ENCODE data around the gene ATF7IP2.

ATF7IP2 gene

DNA sequence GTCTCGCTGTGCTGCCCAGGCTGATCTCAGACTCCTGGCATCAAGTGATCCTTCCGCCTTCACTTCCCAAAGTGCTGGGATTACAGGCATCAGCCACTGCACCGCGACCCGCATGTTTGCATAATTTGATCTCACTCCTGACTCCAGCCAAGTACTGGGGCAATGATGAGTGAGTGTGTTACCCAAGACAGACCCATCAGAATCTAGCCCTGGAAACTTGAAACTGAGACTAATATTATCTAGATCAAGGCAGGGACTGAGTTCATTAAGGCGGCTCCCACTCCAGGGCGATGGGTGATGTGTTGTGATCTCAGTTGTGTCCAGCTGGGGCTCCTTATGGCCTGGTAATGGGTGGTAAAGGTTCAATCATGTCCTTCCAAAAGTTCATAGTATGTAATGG lies 141.1 kb downstream of the ATF7IP2 start:
- Histone ChIP-seq H3K4me3 (ENCODE audit: low read depth, low read length) (no peak overlapping the region), H3K27ac (ENCODE audit: low read depth, low read length) (no peak overlapping the region), H3K79me2 (ENCODE audit: control insufficient read depth, insufficient read depth, low read length, unreplicated experiment) (no peaks in the 10 kb centered on the region), H3K27me3 (ENCODE audit: insufficient read depth, low read length) (no peaks in the 10 kb centered on the region), H2AFZ (ENCODE audit: low read length, unreplicated experiment) (no peak overlapping the region), H3K36me3 (ENCODE audit: insufficient read depth, low read length) (peaks cover 5% of the 10 kb centered on the region; the same call in 1 of the 2 replicates), H3K4me1 (ENCODE audit: control insufficient read depth, insufficient read depth, low read length, unreplicated experiment) (no peaks in the 10 kb centered on the region)

DNA sequence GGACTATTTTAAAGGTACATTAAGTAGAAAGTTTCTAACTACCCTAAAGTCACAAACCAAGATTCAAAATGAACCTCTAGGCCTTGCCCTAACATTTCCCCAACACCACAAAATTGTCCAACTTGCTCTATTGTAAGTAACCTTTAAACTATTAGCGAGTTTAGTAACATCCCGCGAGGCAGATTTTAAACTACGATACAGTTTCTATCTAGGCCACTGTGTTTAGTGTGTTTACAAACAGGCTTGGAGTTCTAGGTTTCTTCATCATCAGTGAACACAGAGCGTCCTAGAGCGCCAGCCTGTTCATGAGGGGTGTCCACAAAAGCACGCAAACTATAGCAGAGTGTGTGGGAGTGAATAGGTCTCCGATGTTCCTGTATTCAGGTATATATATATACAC lies 142.8 kb downstream of the ATF7IP2 start:
- H3K4me3 ChIP-seq (ENCODE audit: low read depth, low read length), result no peak overlapping the region
- H2AFZ ChIP-seq (ENCODE audit: low read length, unreplicated experiment), result no peak overlapping the region
- no peaks in the 10 kb centered on the region for H3K27me3 ChIP-seq (ENCODE audit: insufficient read depth, low read length)
- peaks cover 5% of the 10 kb centered on the region; the same call in 1 of the 2 replicates for H3K36me3 ChIP-seq (ENCODE audit: insufficient read depth, low read length)
- peaks cover 5% of the 10 kb centered on the region for H3K4me1 ChIP-seq (ENCODE audit: control insufficient read depth, insufficient read depth, low read length, unreplicated experiment)
- no peak overlapping the region for H3K27ac ChIP-seq (ENCODE audit: low read depth, low read length)
- H3K79me2 ChIP-seq (ENCODE audit: control insufficient read depth, insufficient read depth, low read length, unreplicated experiment), result no peaks in the 10 kb centered on the region

DNA sequence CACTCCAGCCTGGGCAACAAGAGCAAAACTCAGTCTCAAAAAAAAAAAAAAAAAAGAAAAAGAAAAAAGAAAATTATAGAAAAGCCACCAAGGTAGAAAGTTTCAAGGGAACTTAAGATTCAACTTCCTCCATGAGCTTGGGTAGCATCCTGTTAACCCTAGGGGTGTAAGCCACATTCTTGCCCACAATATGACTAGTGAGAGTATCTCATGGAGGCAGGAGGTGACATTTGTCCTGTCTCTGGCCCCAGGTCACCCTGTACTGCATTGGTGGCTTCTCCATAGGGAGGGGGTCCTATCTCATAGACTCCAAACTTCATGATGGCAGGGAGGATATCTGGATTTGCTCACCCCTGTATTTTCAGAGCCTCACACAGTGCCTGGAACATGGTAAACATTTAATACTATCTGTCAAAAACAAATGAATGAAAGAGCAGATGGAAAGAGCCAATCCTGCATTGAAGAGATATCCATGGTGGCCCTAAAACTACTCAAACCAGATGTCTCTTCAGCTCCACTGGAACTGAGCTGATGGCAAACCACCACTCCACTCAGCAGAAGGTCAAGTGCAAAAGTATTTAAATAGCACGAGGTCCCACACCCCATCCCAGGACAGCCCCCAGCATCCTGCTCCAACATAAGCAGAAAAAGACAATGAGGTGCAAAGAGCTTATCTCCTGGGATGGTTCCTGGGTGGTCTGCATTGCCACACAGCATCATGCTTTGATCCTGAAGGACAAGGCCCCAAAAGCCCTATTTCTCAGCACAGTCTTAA lies 144.2 kb downstream of the ATF7IP2 start:
- H3K27me3 ChIP-seq (ENCODE audit: insufficient read depth, low read length), result no peaks in the 10 kb centered on the region
- H3K79me2 ChIP-seq (ENCODE audit: control insufficient read depth, insufficient read depth, low read length, unreplicated experiment), result no peaks in the 10 kb centered on the region

DNA sequence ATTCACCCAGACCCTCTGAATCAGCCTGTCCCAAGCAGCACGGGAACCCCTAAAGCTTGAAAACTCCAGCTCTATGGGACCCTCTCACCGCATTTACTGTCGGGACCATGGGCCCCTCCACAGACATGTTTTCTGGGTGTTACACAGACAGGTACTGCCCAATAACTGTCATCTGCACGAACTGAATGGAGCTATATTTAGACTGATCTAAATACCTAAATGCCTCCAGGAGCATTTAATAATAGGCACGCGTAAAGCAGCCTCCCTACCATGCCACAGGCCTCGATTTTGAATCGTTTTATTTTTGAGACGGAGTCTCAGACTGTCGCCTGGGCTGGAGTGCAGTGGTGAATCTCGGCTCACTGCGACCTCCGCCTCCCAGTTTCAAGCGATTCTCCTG lies 144.8 kb downstream of the ATF7IP2 start:
- H2AFZ ChIP-seq (ENCODE audit: low read length, unreplicated experiment), result no peak overlapping the region
- peaks cover 5% of the 10 kb centered on the region; the same call in 1 of the 2 replicates for H3K36me3 ChIP-seq (ENCODE audit: insufficient read depth, low read length)
- H3K4me3 ChIP-seq (ENCODE audit: low read depth, low read length), result no peak overlapping the region
- no peaks in the 10 kb centered on the region for H3K27me3 ChIP-seq (ENCODE audit: insufficient read depth, low read length)
- H3K4me1 ChIP-seq (ENCODE audit: control insufficient read depth, insufficient read depth, low read length, unreplicated experiment), result peaks cover 9% of the 10 kb centered on the region
- H3K27ac ChIP-seq (ENCODE audit: low read depth, low read length), result no peak overlapping the region
- no peaks in the 10 kb centered on the region for H3K79me2 ChIP-seq (ENCODE audit: control insufficient read depth, insufficient read depth, low read length, unreplicated experiment)

More for the DNA sequence above, 144.2 kb downstream of the ATF7IP2 start:
- Histone ChIP-seq H3K27ac (ENCODE audit: low read depth, low read length) (no peak overlapping the region), H2AFZ (ENCODE audit: low read length, unreplicated experiment) (no peak overlapping the region), H3K4me1 (ENCODE audit: control insufficient read depth, insufficient read depth, low read length, unreplicated experiment) (peaks cover 9% of the 10 kb centered on the region), H3K36me3 (ENCODE audit: insufficient read depth, low read length) (peaks cover 5% of the 10 kb centered on the region; the same call in 1 of the 2 replicates), H3K4me3 (ENCODE audit: low read depth, low read length) (no peak overlapping the region)

DNA sequence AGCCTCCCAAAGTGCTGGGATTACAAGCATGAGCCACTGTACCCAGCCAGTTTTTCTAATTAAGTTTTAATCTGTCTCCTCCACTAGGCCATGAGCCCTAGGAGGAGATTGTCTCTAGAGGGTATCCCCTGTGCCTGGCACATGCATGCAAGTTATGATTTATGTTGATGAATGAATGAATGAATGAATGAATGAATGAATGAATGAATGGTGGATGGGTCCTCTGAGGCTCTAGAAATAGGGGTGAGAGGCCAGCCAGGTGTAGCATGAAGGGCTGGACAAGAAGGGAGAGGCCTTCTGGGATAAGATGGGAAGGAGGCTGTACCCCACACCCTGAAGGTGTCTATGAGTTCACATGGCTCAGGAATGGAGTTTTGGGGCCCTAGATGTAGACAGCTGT lies 145.7 kb downstream of the ATF7IP2 start:
- Histone ChIP-seq H3K36me3 (ENCODE audit: insufficient read depth, low read length) (peaks cover 5% of the 10 kb centered on the region; the same call in 1 of the 2 replicates), H3K27me3 (ENCODE audit: insufficient read depth, low read length) (no peaks in the 10 kb centered on the region), H3K27ac (ENCODE audit: low read depth, low read length) (no peak overlapping the region), H2AFZ (ENCODE audit: low read length, unreplicated experiment) (no peak overlapping the region), H3K79me2 (ENCODE audit: control insufficient read depth, insufficient read depth, low read length, unreplicated experiment) (no peaks in the 10 kb centered on the region), H3K4me1 (ENCODE audit: control insufficient read depth, insufficient read depth, low read length, unreplicated experiment) (peaks cover 9% of the 10 kb centered on the region), H3K4me3 (ENCODE audit: low read depth, low read length) (no peak overlapping the region)

All from ACC112 (cell line).